ENCODE measurements around the gene DCAF12. TPM values are rescaled to one million over a fixed set of nuclear protein-coding genes. Genes with fewer than 3 reads are reported as not detected.
"Not testable (repeated sequence)": the region's sequence is repeated elsewhere in the genome, so short reads cannot be mapped to it uniquely, and the experiment has no call there.

The DCAF12 gene
- polyA plus RNA-seq, 1 donor from 2014 or later, result 37.7 TPM

- Histone ChIP-seq H4K20me1 (ENCODE audit: insufficient read depth) (no peaks in the 10 kb centered on the region), H3K9me2 (ENCODE audit: insufficient read depth, low read length) (no peaks in the 10 kb centered on the region), H3K9ac (ENCODE audit: low read length) (no peak overlapping the region), H3K4me3 (ENCODE audit: low read length) (no peak overlapping the region), H2AFZ (ENCODE audit: low read depth, low read length) (no peak overlapping the region), H3K4me2 (ENCODE audit: low read length) (no peak overlapping the region), H3K79me2 (replicated peaks; ENCODE audit: insufficient read depth, low read length) (no peaks in the 10 kb centered on the region), H3K9me3 (ENCODE audit: low read length) (no peaks in the 10 kb centered on the region), H3K27ac (ENCODE audit: low read length) (no peak overlapping the region), H3F3A (ENCODE audit: insufficient read depth, low read length, poor library complexity, severe bottlenecking) (no peaks in the 10 kb centered on the region), H3K27me3 (ENCODE audit: insufficient read depth, low read depth, low read length) (no peaks in the 10 kb centered on the region), H3K36me3 (ENCODE audit: insufficient read depth, low read length) (no peaks in the 10 kb centered on the region)
- TF ChIP-seq RAD21 (conservative IDR thresholded peaks at IDR 0.05), result no peak
- TF ChIP-seq EP300 (conservative IDR thresholded peaks at IDR 0.05; ENCODE audit: poor library complexity, severe bottlenecking), result no peak
- TF ChIP-seq EZH2 (IDR thresholded peaks at IDR 0.05; ENCODE audit: borderline replicate concordance, insufficient read depth, low read length, poor library complexity, severe bottlenecking), result no peak
- no peak for TF ChIP-seq TAF1 (IDR thresholded peaks at IDR 0.05; ENCODE audit: low read depth)
- no peak for TF ChIP-seq REST (IDR thresholded peaks at IDR 0.05; ENCODE audit: borderline replicate concordance)
- TF ChIP-seq SMC3 (conservative IDR thresholded peaks at IDR 0.05; ENCODE audit: poor library complexity), result no peak
- TF ChIP-seq, protein P1, sequence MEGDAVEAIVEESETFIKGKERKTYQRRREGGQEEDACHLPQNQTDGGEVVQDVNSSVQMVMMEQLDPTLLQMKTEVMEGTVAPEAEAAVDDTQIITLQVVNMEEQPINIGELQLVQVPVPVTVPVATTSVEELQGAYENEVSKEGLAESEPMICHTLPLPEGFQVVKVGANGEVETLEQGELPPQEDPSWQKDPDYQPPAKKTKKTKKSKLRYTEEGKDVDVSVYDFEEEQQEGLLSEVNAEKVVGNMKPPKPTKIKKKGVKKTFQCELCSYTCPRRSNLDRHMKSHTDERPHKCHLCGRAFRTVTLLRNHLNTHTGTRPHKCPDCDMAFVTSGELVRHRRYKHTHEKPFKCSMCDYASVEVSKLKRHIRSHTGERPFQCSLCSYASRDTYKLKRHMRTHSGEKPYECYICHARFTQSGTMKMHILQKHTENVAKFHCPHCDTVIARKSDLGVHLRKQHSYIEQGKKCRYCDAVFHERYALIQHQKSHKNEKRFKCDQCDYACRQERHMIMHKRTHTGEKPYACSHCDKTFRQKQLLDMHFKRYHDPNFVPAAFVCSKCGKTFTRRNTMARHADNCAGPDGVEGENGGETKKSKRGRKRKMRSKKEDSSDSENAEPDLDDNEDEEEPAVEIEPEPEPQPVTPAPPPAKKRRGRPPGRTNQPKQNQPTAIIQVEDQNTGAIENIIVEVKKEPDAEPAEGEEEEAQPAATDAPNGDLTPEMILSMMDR (IDR thresholded peaks at IDR 0.05; ENCODE audit: poor library complexity, severe bottlenecking), result no peak
- no peak for TF ChIP-seq MXI1 (conservative IDR thresholded peaks at IDR 0.05; ENCODE audit: poor library complexity, severe bottlenecking)
- no peak for TF ChIP-seq POLR2AphosphoS5 (IDR thresholded peaks at IDR 0.05)
Observed at GRCh38 chr9:34139477-34140146, 13.1 kb upstream of the DCAF12 start.

DNA sequence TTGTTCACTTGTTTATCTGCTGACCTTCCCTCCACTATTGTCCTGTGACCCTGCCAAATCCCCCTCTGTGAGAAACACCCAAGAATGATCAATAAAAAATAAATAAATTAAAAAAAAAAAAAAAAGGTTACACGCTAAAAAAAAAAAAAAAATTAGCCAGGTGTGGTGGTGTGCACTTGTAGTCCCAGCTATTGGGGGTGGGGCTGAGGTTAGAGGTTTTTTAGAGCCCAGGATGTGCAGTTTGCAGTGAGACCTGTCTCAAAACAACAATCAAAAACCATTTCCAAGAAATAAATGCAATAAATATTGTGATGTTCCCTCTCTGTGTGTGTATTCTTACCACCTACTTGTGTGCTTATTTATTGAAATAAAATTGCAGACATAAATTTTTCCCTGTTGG is 12.1 kb upstream of the DCAF12 start:
- H3F3A ChIP-seq (ENCODE audit: insufficient read depth, low read length, poor library complexity, severe bottlenecking); H3K27me3 ChIP-seq (ENCODE audit: insufficient read depth, low read depth, low read length); H3K36me3 ChIP-seq (ENCODE audit: insufficient read depth, low read length); H3K9ac ChIP-seq (ENCODE audit: low read length); H2AFZ ChIP-seq (ENCODE audit: low read depth, low read length); H4K20me1 ChIP-seq (ENCODE audit: insufficient read depth); H3K9me3 ChIP-seq (ENCODE audit: low read length); H3K27ac ChIP-seq (ENCODE audit: low read length); H3K4me2 ChIP-seq (ENCODE audit: low read length); H3K79me2 ChIP-seq (replicated peaks; ENCODE audit: insufficient read depth, low read length); H3K4me3 ChIP-seq (ENCODE audit: low read length); H3K9me2 ChIP-seq (ENCODE audit: insufficient read depth, low read length): not testable (repeated sequence)

Data from neural cell (in vitro differentiated cells).